GM18508 (cell line): ENCODE results near the gene FAM90A26.
"Not testable (repeated sequence)": the region's sequence is repeated elsewhere in the genome, so short reads cannot be mapped to it uniquely, and the experiment has no call there.

Source experiments
- ATAC-seq: cut with Tn5 transposase; IDR thresholded peaks from one replicate; pipeline ENCODE4 v1.9.1; 2021; ENCODE audit warnings: moderate number of reproducible peaks; ENCODE audit not compliant: insufficient read depth, unreplicated experiment

FAM90A26 gene

GRCh38 chr4:9155101-9155886, 14.9 kb upstream of the FAM90A26 start:
- ATAC-seq, result not testable (repeated sequence)

GRCh38 chr4:9158392-9158791, 11.8 kb upstream of the FAM90A26 start:
- not testable (repeated sequence) for ATAC-seq

- not testable (repeated sequence) for ATAC-seq
These were observed 10.2 kb upstream of the FAM90A26 start for GRCh38 chr4:9160046-9160445.

- ATAC-seq, result not testable (repeated sequence)
These were observed 4.2 kb upstream of the FAM90A26 start for GRCh38 chr4:9165990-9166389.

- not testable (repeated sequence) for ATAC-seq
These were observed 40.1 kb downstream of the FAM90A26 start, which contains the start of gene USP17L10 for GRCh38 chr4:9210357-9210756. USP17L10 (plus strand) TSS chr4:9210657; CDS start chr4:9210657, 0 bp downstream.

- not testable (repeated sequence) for ATAC-seq
These were observed 44.5 kb downstream of the FAM90A26 start for GRCh38 chr4:9214701-9215100.

GRCh38 chr4:9215105-9215504, 44.9 kb downstream of the FAM90A26 start, which contains the start of gene USP17L11:
USP17L11 (plus strand) TSS chr4:9215405; CDS start chr4:9215405, 0 bp downstream.
- not testable (repeated sequence) for ATAC-seq

- not testable (repeated sequence) for ATAC-seq
These were observed 49.6 kb downstream of the FAM90A26 start, which contains the start of gene USP17L12 for GRCh38 chr4:9219852-9220251. USP17L12 (plus strand) TSS chr4:9220152; CDS start chr4:9220152, 0 bp downstream.

GRCh38 chr4:9224596-9224995, 54.4 kb downstream of the FAM90A26 start, which contains the start of gene USP17L13:
USP17L13 (plus strand) TSS chr4:9224896; CDS start chr4:9224896, 0 bp downstream.
- not testable (repeated sequence) for ATAC-seq
